GM23338 (cell line): ENCODE results near the gene NUMBL. TPM values are rescaled to one million over a fixed set of nuclear protein-coding genes. Genes with fewer than 3 reads are reported as not detected.

Experiments
- polyA plus RNA-seq: library from polyadenylated mRNA; unstranded; fragments of >200 nt; fragmentation: Nextera tagmentation; extraction: Ambion mirVana; gene quantifications from 2 replicates; pipeline ENCODE4 v1.2.1, GENCODE V29; 2016
- small RNA-seq: library from RNA; depleted of rRNA; stranded (forward); fragments of <200 nt; gene quantifications from one replicate; pipeline ENCODE3, GENCODE V24; 2014; ENCODE audit warnings: low replicate concordance
- total RNA-seq: library from RNA; depleted of rRNA; stranded (reverse); fragments of >200 nt; shearing (Covaris generic); gene quantifications from 2 replicates; pipeline ENCODE4 v1.2.3, GENCODE V29; 2014; rRNA removed

The NUMBL gene
- total and polyA plus RNA-seq, 2 experiments from 2014 or later, result 8.5 to 28.5 TPM

Small RNA genes lying within 50 kb of the gene (small RNA-seq; reads per million reads assigned to genes)
- gene RNU6-195P, result not detected

Other genes starting within 250 kb of the NUMBL start
- 15.4 and 21.3 TPM in 2 replicates for gene SERTAD3, start 246.3 kb downstream of the NUMBL start, total RNA-seq
- 24.1 and 27.9 TPM in 2 replicates for gene SERTAD3, start 246.3 kb downstream of the NUMBL start, polyA plus RNA-seq
- gene BLVRB, start 224.9 kb downstream of the NUMBL start, total RNA-seq, result 51.7 and 53.7 TPM in 2 replicates
- 43.7 and 45.6 TPM in 2 replicates for gene BLVRB, start 224.9 kb downstream of the NUMBL start, polyA plus RNA-seq
- 2.3 and 4.5 TPM in 2 replicates for gene SPTBN4, start 223.7 kb downstream of the NUMBL start, total RNA-seq
- 1.6 and 2.2 TPM in 2 replicates for gene SPTBN4, start 223.7 kb downstream of the NUMBL start, polyA plus RNA-seq
- 60.0 and 63.2 TPM in 2 replicates for gene SHKBP1, start 113.8 kb downstream of the NUMBL start, total RNA-seq
- gene SHKBP1, start 113.8 kb downstream of the NUMBL start, polyA plus RNA-seq, result 69.8 and 74.6 TPM in 2 replicates
- gene LTBP4, start 89.3 kb downstream of the NUMBL start, total RNA-seq, result 53.2 and 65.0 TPM in 2 replicates
- 48.4 and 50.3 TPM in 2 replicates for gene LTBP4, start 89.3 kb downstream of the NUMBL start, polyA plus RNA-seq
- gene COQ8B, start 26.2 kb upstream of the NUMBL start, total RNA-seq, result 42.6 and 59.6 TPM in 2 replicates
- gene COQ8B, start 26.2 kb upstream of the NUMBL start, polyA plus RNA-seq, result 13.4 and 13.9 TPM in 2 replicates
- gene ITPKC, start 26.5 kb upstream of the NUMBL start, total RNA-seq, result 9.8 and 12.6 TPM in 2 replicates
- gene ITPKC, start 26.5 kb upstream of the NUMBL start, polyA plus RNA-seq, result 5.3 and 5.4 TPM in 2 replicates
- gene ACTMAP, start 59.8 kb upstream of the NUMBL start, total RNA-seq, result 10.3 and 14.9 TPM in 2 replicates
- gene ACTMAP, start 59.8 kb upstream of the NUMBL start, polyA plus RNA-seq, result 16.7 and 17.9 TPM in 2 replicates
- gene SNRPA, start 60.6 kb upstream of the NUMBL start, total RNA-seq, result 239 and 295 TPM in 2 replicates
- gene SNRPA, start 60.6 kb upstream of the NUMBL start, polyA plus RNA-seq, result 321 and 326 TPM in 2 replicates
- not detected in 2 replicates for gene MIA, start 84.9 kb upstream of the NUMBL start, total RNA-seq
- gene MIA, start 84.9 kb upstream of the NUMBL start, polyA plus RNA-seq, result not detected in 2 replicates
- 27.4 and 32.6 TPM in 2 replicates for gene RAB4B, start 87.6 kb upstream of the NUMBL start, total RNA-seq
- gene RAB4B, start 87.6 kb upstream of the NUMBL start, polyA plus RNA-seq, result 23.0 and 29.0 TPM in 2 replicates
- 98.3 and 118 TPM in 2 replicates for gene EGLN2, start 108.5 kb upstream of the NUMBL start, total RNA-seq
- gene EGLN2, start 108.5 kb upstream of the NUMBL start, polyA plus RNA-seq, result 55.8 and 59.9 TPM in 2 replicates
- not detected in 2 replicates for gene CYP2A6, start 159.8 kb upstream of the NUMBL start, total RNA-seq
- 0.39 TPM in 1 of 2 replicates, not detected in the other for gene CYP2A6, start 159.8 kb upstream of the NUMBL start, polyA plus RNA-seq
- gene CYP2A7, start 191.6 kb upstream of the NUMBL start, total RNA-seq, result 4.8 TPM in 1 of 2 replicates, not detected in the other
- not detected in 2 replicates for gene CYP2A7, start 191.6 kb upstream of the NUMBL start, polyA plus RNA-seq